T-helper 17 cell (primary cell): ENCODE measurements around the gene NXN. TPM values are rescaled to one million over a fixed set of nuclear protein-coding genes. Genes with fewer than 3 reads are reported as not detected.
"Not testable (repeated sequence)": the region's sequence is repeated elsewhere in the genome, so short reads cannot be mapped to it uniquely, and the experiment has no call there.

ENCODE experiments used
- ATAC-seq: fragments of 150-1000 bp; cut with Tn5 transposase; 2 replicates; pipeline ENCODE4 v1.10.0; 2021; ENCODE audit warnings: mild to moderate bottlenecking, moderate library complexity
- DNase-seq, 3 donors: peaks; one replicate each; pipeline versions ENCODE4 v3.0.0 to v3.0.0-alpha.2; 2020 to 2021
- H3K9me3 ChIP-seq: one replicate; pipeline ENCODE4 v1.7.0; 2013; ENCODE audit warnings: low read length, mild to moderate bottlenecking; ENCODE audit not compliant: control insufficient read depth, poor library complexity, severe bottlenecking
- H3K27ac Mint-ChIP-seq: one replicate; pipeline ENCODE4 v1.8.0; 2022; ENCODE audit warnings: mild to moderate bottlenecking, moderate library complexity, mixed read lengths
- H3K27me3 Mint-ChIP-seq: one replicate; pipeline ENCODE4 v1.8.0; 2022; ENCODE audit warnings: mixed read lengths
- H3K36me3 Mint-ChIP-seq: one replicate; pipeline ENCODE4 v1.8.0; 2022; ENCODE audit warnings: low read depth, mixed read lengths
- H3K4me1 Mint-ChIP-seq: one replicate; pipeline ENCODE4 v1.8.0; 2022; ENCODE audit warnings: mild to moderate bottlenecking, mixed read lengths
- H3K4me3 Mint-ChIP-seq: one replicate; pipeline ENCODE4 v1.8.0; 2022; ENCODE audit warnings: mild to moderate bottlenecking, moderate library complexity, mixed read lengths
- total RNA-seq, 4 donors: library from RNA in 2 of 4; stranded (reverse) in 2 of 4; gene quantifications; one replicate each; pipeline ENCODE4 v1.2.3 and lab custom pipeline; 2022 to 2026

The NXN gene
- total RNA-seq, 2 donors from 2014 or later: 3.3 to 4.4 TPM

DNA sequence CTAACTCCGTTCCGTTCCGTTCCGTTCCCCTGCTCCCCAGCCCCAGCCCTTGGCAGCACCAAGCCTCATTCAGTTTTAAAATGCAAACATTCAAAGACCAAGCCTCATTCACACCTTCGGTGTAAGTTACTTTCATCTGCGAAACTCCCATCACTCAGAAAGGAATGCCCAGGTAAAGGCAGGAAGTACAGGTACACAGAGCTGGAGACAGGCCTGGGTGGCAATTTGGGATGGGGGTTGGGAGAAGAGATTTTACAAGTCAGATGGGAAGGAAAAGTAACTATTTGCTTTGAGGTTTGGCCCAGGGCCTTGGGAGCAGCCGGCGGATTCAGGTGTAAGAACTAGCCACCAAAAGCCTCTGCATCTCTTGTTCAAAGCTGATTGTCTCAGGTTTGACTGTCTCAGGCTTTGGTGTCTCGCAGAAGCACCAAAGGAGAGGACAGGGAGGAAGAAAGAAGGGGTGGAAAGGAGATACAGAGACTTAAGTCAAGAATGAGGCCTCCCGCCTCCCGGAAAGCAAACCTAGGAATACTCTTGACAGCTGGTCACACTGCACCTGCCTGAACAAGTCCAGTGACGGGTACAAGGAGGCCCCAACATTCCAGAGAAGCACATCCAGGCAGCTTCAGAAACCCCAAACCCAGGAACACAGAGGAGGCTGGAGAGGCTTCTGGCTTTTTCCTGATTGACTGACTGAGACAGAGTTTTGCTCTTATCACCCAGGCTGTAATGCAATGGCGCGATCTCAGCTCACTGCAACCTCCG lies 54.7 kb downstream of the NXN start:
- Mint-ChIP-seq H3K27me3 (peaks cover 50% of the 10 kb centered on the region), H3K36me3 (peaks cover 6% of the 10 kb centered on the region), H3K27ac (no peak overlapping the region), H3K4me1 (peaks cover 3% of the 10 kb centered on the region), H3K4me3 (no peak overlapping the region)
- no peak for DNase-seq
- ATAC-seq: no peak
- no peaks in the 10 kb centered on the region for H3K9me3 ChIP-seq

GRCh38 chr17:924306-924705 lies 55.3 kb downstream of the NXN start:
- H3K9me3 ChIP-seq, H3K4me1 Mint-ChIP-seq, H3K4me3 Mint-ChIP-seq, H3K27ac Mint-ChIP-seq, DNase-seq, ATAC-seq, H3K36me3 Mint-ChIP-seq: not testable (repeated sequence)
- peaks cover 52% of the 10 kb centered on the region for H3K27me3 Mint-ChIP-seq

DNA sequence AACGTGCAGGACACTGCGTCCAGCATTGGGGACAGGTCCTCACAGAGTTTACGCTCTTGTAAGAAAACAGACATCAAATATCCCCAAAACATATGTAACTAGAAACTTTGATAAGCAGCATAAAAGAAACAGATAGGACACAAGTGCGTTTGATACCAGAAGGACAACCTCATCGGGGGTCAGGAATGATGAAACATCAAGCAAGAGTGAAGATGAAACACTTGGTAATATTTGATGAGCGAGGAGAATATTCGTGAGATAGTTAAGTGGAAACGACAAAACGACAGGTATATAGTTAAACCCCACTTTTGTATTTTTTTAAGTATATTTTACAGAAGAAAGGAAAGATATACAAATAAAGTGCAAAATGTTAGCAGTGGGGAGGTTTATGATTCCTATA lies 55.9 kb downstream of the NXN start:
- peaks cover 52% of the 10 kb centered on the region for H3K27me3 Mint-ChIP-seq
- no peak for ATAC-seq
- H3K27ac Mint-ChIP-seq: no peak overlapping the region
- H3K4me1 Mint-ChIP-seq: peaks cover 3% of the 10 kb centered on the region
- peaks cover 6% of the 10 kb centered on the region for H3K36me3 Mint-ChIP-seq
- no peaks in the 10 kb centered on the region for H3K9me3 ChIP-seq
- no peak for DNase-seq
- no peak overlapping the region for H3K4me3 Mint-ChIP-seq

- H3K27ac Mint-ChIP-seq: no peak overlapping the region
- H3K9me3 ChIP-seq: no peaks in the 10 kb centered on the region
- peaks cover 8% of the 10 kb centered on the region for H3K36me3 Mint-ChIP-seq
- no peak overlapping the region for H3K4me3 Mint-ChIP-seq
- no peak for DNase-seq
- no peak for ATAC-seq
- H3K4me1 Mint-ChIP-seq: peaks cover 7% of the 10 kb centered on the region
- peaks cover 55% of the 10 kb centered on the region for H3K27me3 Mint-ChIP-seq
These were observed 58.4 kb downstream of the NXN start for GRCh38 chr17:921161-921560.

DNA sequence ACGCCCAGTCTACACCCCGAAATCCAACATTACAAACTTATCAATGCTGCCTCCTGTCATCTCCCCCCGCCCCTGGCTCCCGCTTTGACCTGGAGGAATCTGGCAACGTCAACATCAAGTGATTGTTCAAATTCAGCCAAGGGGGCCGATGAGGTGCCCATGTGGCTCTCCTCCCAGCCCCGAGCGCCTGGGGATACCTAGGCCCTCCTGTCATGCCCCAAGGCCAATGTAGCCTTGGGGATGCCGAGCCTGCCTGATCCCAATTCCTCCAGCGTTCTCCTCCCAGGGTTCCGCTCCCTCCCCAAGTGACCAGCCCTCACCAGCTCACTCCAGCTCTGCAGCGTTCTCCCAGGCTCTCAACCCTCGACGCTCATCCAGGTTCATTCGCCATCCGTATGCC lies 59.4 kb downstream of the NXN start:
- Mint-ChIP-seq H3K4me3 (no peak overlapping the region), H3K27me3 (peaks cover 54% of the 10 kb centered on the region), H3K36me3 (peaks cover 5% of the 10 kb centered on the region), H3K27ac (no peak overlapping the region), H3K4me1 (peaks cover 7% of the 10 kb centered on the region)
- DNase-seq: no peak
- no peak for ATAC-seq
- H3K9me3 ChIP-seq: no peaks in the 10 kb centered on the region

DNA sequence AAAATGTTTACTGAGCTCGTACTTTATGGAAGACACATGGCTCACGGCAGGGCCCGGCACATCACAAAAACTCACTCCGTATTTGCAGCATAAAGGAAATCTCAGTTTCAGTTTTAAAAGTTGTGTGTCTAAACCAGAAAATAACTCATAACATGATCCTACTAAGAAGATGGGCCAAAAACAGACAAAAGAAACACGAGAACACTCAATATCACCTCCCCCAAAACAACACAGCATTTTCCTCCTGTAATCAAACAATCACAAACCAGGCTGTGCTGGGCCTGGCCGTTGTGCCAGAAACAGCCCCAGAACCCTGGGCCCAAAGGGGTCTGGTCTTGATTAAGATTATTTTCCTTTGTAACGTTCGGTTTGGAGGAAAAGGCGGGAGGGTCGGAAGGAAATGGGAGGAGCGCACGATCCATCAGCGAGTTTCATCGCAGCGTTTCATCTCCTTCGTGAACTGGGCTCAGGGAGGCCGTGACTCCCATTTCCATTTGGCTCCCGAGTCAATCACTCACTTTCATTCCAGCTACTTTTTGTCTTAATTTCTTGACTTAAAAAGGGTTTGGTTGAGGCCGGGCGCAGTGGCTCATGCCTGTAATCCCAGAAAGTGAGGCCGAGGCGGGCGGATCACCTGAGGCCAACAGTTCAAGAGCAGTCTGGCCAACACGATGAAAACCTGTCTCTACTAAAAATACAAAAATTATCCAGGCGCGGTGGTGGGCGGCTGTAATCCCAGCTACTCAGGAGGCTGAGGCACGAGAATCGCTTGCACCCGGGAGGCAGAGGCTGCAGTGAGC lies 61.4 kb downstream of the NXN start:
- no peak overlapping the region for H3K27ac Mint-ChIP-seq

DNA sequence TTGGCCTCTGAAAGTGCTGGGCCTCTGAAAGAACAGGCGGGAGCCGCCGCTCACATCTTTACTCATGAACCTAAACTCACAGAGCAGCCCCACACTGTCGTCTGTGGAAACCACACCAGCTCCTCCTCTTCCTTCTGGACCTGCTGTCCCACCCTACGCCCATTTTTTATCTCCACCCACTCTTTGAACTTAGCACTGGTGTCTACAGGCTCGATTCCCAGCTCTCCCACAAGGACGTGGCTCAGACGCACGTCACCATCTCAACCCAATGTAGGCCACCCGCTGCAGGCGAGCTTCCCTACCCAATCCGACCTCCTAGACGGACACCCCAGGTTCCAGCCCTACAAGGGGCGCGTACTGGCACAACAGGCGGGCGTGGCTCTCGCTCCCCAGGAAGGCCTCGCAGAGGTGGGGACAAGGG lies 62.2 kb downstream of the NXN start:
- H3K4me3 Mint-ChIP-seq: no peak overlapping the region
- DNase-seq: no peak
- H3K27me3 Mint-ChIP-seq: peaks cover 66% of the 10 kb centered on the region
- no peak for ATAC-seq
- H3K9me3 ChIP-seq: no peaks in the 10 kb centered on the region
- H3K27ac Mint-ChIP-seq: no peak overlapping the region
- peaks cover 4% of the 10 kb centered on the region for H3K4me1 Mint-ChIP-seq
- peaks cover 5% of the 10 kb centered on the region for H3K36me3 Mint-ChIP-seq

More for the DNA sequence above, 61.4 kb downstream of the NXN start:
- H3K9me3 ChIP-seq: no peaks in the 10 kb centered on the region
- Mint-ChIP-seq H3K4me3 (no peak overlapping the region), H3K4me1 (peaks cover 4% of the 10 kb centered on the region), H3K27me3 (peaks cover 60% of the 10 kb centered on the region), H3K36me3 (peaks cover 5% of the 10 kb centered on the region)
- ATAC-seq: no peak
- DNase-seq: no peak

DNA sequence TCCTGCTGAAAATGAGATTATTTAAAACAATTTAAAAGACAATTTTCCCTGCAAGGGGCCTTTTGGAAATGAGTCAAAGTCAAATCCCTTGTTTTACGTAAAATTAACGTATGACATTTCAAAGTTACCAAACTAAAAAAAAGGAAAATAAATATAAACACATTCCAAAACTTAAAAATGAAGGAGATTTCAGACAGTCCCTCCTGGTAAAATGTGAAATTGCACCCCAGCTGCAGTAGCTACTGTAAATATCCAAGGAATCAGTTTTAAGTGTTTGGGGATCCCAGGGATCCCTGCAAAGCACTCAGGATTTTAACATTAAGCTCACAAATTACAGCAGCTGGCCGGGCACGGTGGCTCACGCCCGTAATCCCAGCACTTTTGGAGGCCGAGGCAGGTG lies 63.3 kb downstream of the NXN start:
- DNase-seq (no peak), ATAC-seq (no peak)
- H3K27ac Mint-ChIP-seq: no peak overlapping the region
- H3K36me3 Mint-ChIP-seq: peaks cover 2% of the 10 kb centered on the region
- peaks cover 69% of the 10 kb centered on the region for H3K27me3 Mint-ChIP-seq
- H3K4me1 Mint-ChIP-seq: peaks cover 4% of the 10 kb centered on the region
- H3K9me3 ChIP-seq: no peaks in the 10 kb centered on the region
- H3K4me3 Mint-ChIP-seq: no peak overlapping the region

- no peaks in the 10 kb centered on the region for H3K9me3 ChIP-seq
- no peak for DNase-seq
- ATAC-seq: no peak
- Mint-ChIP-seq H3K27ac (no peak overlapping the region), H3K4me1 (peaks cover 4% of the 10 kb centered on the region), H3K4me3 (no peak overlapping the region), H3K27me3 (peaks cover 63% of the 10 kb centered on the region), H3K36me3 (peaks cover 2% of the 10 kb centered on the region)
These were observed 63.9 kb downstream of the NXN start for GRCh38 chr17:915538-916201.

DNA sequence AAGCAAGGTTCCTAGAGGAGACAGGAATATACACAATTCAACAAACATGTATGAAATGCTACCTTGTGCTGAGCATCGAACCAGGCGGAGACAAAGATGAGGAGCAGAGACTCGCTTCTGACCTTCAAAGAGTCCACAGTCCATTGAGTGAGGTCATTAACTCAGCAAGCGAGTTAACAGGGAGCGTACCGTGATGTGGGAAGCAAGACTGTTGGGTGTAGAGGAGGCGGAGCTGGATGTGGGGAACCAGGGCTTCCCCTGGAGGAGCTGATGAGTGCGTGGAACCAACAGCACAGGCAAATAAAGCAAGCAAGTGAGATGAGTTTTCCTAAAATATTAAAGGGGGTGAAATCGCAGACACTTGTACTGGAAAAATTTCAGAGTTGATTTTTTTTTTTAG lies 65.0 kb downstream of the NXN start:
- Mint-ChIP-seq H3K4me1 (peaks cover 4% of the 10 kb centered on the region), H3K4me3 (no peak overlapping the region), H3K27me3 (peaks cover 63% of the 10 kb centered on the region), H3K27ac (no peak overlapping the region), H3K36me3 (peaks cover 2% of the 10 kb centered on the region)
- no peaks in the 10 kb centered on the region for H3K9me3 ChIP-seq
- ATAC-seq (no peak), DNase-seq (no peak)

DNA sequence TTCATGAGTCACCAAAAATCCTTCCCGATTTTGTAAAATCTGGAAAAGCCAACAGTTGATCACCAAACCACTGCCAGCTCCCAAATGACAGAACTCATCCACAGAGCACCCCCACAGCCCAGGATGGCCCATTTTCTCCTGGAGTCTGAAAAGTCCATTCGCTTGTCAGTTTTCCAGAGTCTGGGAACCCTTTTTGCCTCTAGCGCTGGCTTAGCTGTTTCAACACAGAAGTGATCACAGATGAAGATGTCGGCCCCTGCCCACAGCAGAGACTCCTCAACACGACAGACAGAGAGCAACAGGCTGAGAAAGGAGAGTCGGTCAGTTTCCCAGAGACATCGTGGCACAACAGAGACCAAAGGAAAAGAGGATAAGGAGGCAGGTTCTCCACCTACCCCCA lies 66.4 kb downstream of the NXN start:
- Mint-ChIP-seq H3K36me3 (peaks cover 2% of the 10 kb centered on the region), H3K4me1 (peaks cover 4% of the 10 kb centered on the region), H3K27ac (no peak overlapping the region), H3K27me3 (peaks cover 63% of the 10 kb centered on the region), H3K4me3 (no peak overlapping the region)
- no peaks in the 10 kb centered on the region for H3K9me3 ChIP-seq
- no peak for ATAC-seq
- no peak for DNase-seq

GRCh38 chr17:909642-910323 lies 69.8 kb downstream of the NXN start:
- no peak overlapping the region for H3K4me3 Mint-ChIP-seq

GRCh38 chr17:907725-908124 lies 71.9 kb downstream of the NXN start:
- H3K27me3 Mint-ChIP-seq: peaks cover 60% of the 10 kb centered on the region
- H3K36me3 Mint-ChIP-seq: no peaks in the 10 kb centered on the region
- H3K9me3 ChIP-seq: no peaks in the 10 kb centered on the region
- no peak overlapping the region for H3K27ac Mint-ChIP-seq
- ATAC-seq: no peak
- no peak overlapping the region for H3K4me3 Mint-ChIP-seq
- DNase-seq: no peak
- H3K4me1 Mint-ChIP-seq: no peaks in the 10 kb centered on the region

More at GRCh38 chr17:909642-910323, 69.8 kb downstream of the NXN start:
- H3K9me3 ChIP-seq: no peaks in the 10 kb centered on the region
- peaks cover 54% of the 10 kb centered on the region for H3K27me3 Mint-ChIP-seq
- no peak for ATAC-seq
- H3K4me1 Mint-ChIP-seq: no peaks in the 10 kb centered on the region
- H3K36me3 Mint-ChIP-seq: no peaks in the 10 kb centered on the region
- DNase-seq: no peak
- H3K27ac Mint-ChIP-seq: no peak overlapping the region
